ENCODE data around the gene DNAH7. TPM values are rescaled to one million over a fixed set of nuclear protein-coding genes. Genes with fewer than 3 reads are reported as not detected.

The DNAH7 gene
- total and polyA plus RNA-seq, 2 experiments from 2014 or later = 0.35 to 1.1 TPM

GRCh38 chr2:195763866-195764265 is 304.8 kb downstream of the DNAH7 start:
- Histone ChIP-seq H3K4me1 (ENCODE audit: insufficient read depth) (no peaks in the 10 kb centered on the region), H3K4me2 (no peak overlapping the region), H3K9me2 (ENCODE audit: insufficient read depth) (no peaks in the 10 kb centered on the region), H3K79me2 (replicated peaks; ENCODE audit: insufficient read depth) (no peaks in the 10 kb centered on the region), H3K36me3 (ENCODE audit: insufficient read depth) (no peaks in the 10 kb centered on the region; the same call in 1 of the 2 replicates), H3K27me3 (ENCODE audit: insufficient read depth) (no peaks in the 10 kb centered on the region), H4K20me1 (replicated peaks; ENCODE audit: insufficient read depth) (no peaks in the 10 kb centered on the region), H2AFZ (no peak overlapping the region), H3K27ac (ENCODE audit: low read depth) (no peak overlapping the region), H3F3A (replicated peaks; ENCODE audit: low read depth) (no peaks in the 10 kb centered on the region), H3K4me3 (no peak overlapping the region)
- no peak for TF ChIP-seq ZNF114 (CRISPR knock-in tag; IDR thresholded peaks at IDR 0.05)
- TF ChIP-seq, protein P1, sequence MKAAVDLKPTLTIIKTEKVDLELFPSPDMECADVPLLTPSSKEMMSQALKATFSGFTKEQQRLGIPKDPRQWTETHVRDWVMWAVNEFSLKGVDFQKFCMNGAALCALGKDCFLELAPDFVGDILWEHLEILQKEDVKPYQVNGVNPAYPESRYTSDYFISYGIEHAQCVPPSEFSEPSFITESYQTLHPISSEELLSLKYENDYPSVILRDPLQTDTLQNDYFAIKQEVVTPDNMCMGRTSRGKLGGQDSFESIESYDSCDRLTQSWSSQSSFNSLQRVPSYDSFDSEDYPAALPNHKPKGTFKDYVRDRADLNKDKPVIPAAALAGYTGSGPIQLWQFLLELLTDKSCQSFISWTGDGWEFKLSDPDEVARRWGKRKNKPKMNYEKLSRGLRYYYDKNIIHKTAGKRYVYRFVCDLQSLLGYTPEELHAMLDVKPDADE (IDR thresholded peaks at IDR 0.05) = no peak
- TF ChIP-seq STAT1 (IDR thresholded peaks at IDR 0.05; ENCODE audit: unreplicated experiment) = no peak
- TF ChIP-seq ZNF331 (CRISPR knock-in tag; IDR thresholded peaks at IDR 0.05; ENCODE audit: low read depth) = no peak
- no peak for TF ChIP-seq EZH2 (IDR thresholded peaks at IDR 0.05; ENCODE audit: low read depth, unreplicated experiment)
- TF ChIP-seq, protein P2, sequence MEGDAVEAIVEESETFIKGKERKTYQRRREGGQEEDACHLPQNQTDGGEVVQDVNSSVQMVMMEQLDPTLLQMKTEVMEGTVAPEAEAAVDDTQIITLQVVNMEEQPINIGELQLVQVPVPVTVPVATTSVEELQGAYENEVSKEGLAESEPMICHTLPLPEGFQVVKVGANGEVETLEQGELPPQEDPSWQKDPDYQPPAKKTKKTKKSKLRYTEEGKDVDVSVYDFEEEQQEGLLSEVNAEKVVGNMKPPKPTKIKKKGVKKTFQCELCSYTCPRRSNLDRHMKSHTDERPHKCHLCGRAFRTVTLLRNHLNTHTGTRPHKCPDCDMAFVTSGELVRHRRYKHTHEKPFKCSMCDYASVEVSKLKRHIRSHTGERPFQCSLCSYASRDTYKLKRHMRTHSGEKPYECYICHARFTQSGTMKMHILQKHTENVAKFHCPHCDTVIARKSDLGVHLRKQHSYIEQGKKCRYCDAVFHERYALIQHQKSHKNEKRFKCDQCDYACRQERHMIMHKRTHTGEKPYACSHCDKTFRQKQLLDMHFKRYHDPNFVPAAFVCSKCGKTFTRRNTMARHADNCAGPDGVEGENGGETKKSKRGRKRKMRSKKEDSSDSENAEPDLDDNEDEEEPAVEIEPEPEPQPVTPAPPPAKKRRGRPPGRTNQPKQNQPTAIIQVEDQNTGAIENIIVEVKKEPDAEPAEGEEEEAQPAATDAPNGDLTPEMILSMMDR (conservative IDR thresholded peaks at IDR 0.05; ENCODE audit: low read depth in 2 of 2) = no peak
- peaks cover 9% of the 10 kb centered on the region; the same call in 2 of the 3 replicates for H3K9me3 Mint-ChIP-seq
- H3K27ac Mint-ChIP-seq = no peak overlapping the region
- H3K4me3 Mint-ChIP-seq = no peak overlapping the region
- ATAC-seq (no peak), DNase-seq (ENCODE audit: low spot score) (no peak)
- peaks cover 9% of the 10 kb centered on the region; the same call in 2 of the 3 replicates for H3K36me3 Mint-ChIP-seq (ENCODE audit: low read depth)
- H3K4me1 Mint-ChIP-seq = no peaks in the 10 kb centered on the region
- no peaks in the 10 kb centered on the region for H3K27me3 Mint-ChIP-seq (ENCODE audit: insufficient read depth, low read depth, poor library complexity)

DNA sequence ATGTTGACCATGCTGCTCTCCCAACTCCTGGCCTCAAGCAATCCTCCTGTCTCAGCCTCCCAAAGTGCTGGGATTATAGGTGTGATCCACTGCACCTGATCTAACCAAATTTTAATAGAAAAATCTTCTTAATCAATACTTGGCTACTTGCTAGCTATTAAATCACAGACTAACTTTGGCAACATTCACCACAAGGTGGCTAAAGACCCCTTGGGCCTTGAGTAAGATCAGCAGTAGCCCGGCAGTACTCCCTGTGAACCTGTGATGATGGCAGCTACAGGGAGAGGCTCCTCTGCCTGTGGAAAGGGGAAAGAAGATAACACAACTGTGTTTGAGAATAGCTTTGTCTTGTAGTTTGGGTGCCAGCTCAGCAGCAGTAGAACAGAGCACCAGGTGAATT is 308.8 kb downstream of the DNAH7 start:
- peak; percentile 49 for DNase-seq (ENCODE audit: low spot score)
- peak; percentile 56; the same call in 1 of the 3 replicates for ATAC-seq
- H3K27ac Mint-ChIP-seq = no peak overlapping the region

More for the DNA sequence above, 308.8 kb downstream of the DNAH7 start:
- no peaks in the 10 kb centered on the region for H4K20me1 ChIP-seq (replicated peaks; ENCODE audit: insufficient read depth)
- H3K4me3 ChIP-seq = no peak overlapping the region
- no peaks in the 10 kb centered on the region for H3K9me2 ChIP-seq (ENCODE audit: insufficient read depth)
- H3K4me1 ChIP-seq (ENCODE audit: insufficient read depth) = peaks cover 6% of the 10 kb centered on the region
- no peaks in the 10 kb centered on the region for H3F3A ChIP-seq (replicated peaks; ENCODE audit: low read depth)
- Mint-ChIP-seq H3K27me3 (ENCODE audit: insufficient read depth, low read depth, poor library complexity) (peaks cover 1% of the 10 kb centered on the region), H3K4me1 (peaks cover 14% of the 10 kb centered on the region; the same call in 2 of the 3 replicates), H3K36me3 (ENCODE audit: low read depth) (peaks cover 5% of the 10 kb centered on the region; the same call in 2 of the 3 replicates), H3K4me3 (no peak overlapping the region), H3K9me3 (peaks cover 9% of the 10 kb centered on the region; the same call in 2 of the 3 replicates)
- H3K4me2 ChIP-seq = no peak overlapping the region
- no peaks in the 10 kb centered on the region; the same call in 1 of the 2 replicates for H3K36me3 ChIP-seq (ENCODE audit: insufficient read depth)
- H2AFZ ChIP-seq = no peak overlapping the region
- no peaks in the 10 kb centered on the region for H3K27me3 ChIP-seq (ENCODE audit: insufficient read depth)
- H3K27ac ChIP-seq (ENCODE audit: low read depth) = no peak overlapping the region
- TF ChIP-seq, protein P2 (conservative IDR thresholded peaks at IDR 0.05; ENCODE audit: low read depth in 2 of 2) = peak; percentile 53
- no peak for TF ChIP-seq REST (IDR thresholded peaks at IDR 0.05; ENCODE audit: unreplicated experiment)
- H3K79me2 ChIP-seq (replicated peaks; ENCODE audit: insufficient read depth) = no peaks in the 10 kb centered on the region
